Ovary (tissue), 3 donors: Measurements from ENCODE around the gene FAM13A.

Experiments used
- CTCF ChIP-seq, 3 donors: fragments of 450-650 bp in 2 of 3; fragments of 200-600 bp in 1 of 3; IDR thresholded peaks; one replicate each; pipeline versions ENCODE4 v1.5.1 to v1.8.0; 2016 to 2022; ENCODE audit warnings: antibody characterized with exemption in 3 of 3, mild to moderate bottlenecking in 1 of 3
- POLR2A ChIP-seq: fragments of 450-650 bp; IDR thresholded peaks from one replicate; pipeline ENCODE4 v1.6.1; 2017; ENCODE audit warnings: antibody characterized with exemption, mild to moderate bottlenecking, moderate library complexity
- donor health status: DM: no; HTN: no; CAD: no.

- TF ChIP-seq POLR2A, result no peak
- no peak for TF ChIP-seq CTCF (IDR thresholded peaks at IDR 0.05)
Measured at GRCh38 chr4:89031272-89031671, 25.7 kb downstream of the FAM13A start.
